HUDEP-2 (cell line): Measurements from ENCODE around the gene SUGCT.
"Not testable (repeated sequence)": the region's sequence is repeated elsewhere in the genome, so short reads cannot be mapped to it uniquely, and the experiment has no call there.

Experiments
- DNase-seq, 76 experiments: peaks; one replicate each; lab custom pipeline; 2025; ENCODE audit not compliant: unreplicated experiment in 76 of 76; lab: John Stamatoyannopoulos, UW

SUGCT gene

DNA sequence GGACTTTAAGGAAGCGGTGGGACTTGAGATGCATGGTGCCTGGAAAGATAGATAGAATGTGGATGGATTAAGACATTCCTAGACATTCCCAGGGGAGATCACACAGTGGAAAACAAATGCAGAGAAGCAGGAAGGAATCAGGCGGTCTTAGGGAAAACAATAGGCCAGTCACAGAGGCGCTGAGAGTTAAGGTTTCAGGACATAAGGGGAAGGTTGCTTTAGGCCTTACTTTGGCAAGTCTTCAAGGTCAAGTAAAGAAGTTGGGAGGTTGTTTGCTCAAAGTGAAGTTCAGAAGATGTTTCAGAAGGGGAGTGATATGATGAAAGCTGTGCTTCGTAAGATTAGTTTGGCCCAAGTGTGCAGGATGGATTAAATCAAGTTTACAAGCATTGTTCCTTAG is 109.4 kb downstream of the SUGCT start:
- DNase-seq, result no peak

DNA sequence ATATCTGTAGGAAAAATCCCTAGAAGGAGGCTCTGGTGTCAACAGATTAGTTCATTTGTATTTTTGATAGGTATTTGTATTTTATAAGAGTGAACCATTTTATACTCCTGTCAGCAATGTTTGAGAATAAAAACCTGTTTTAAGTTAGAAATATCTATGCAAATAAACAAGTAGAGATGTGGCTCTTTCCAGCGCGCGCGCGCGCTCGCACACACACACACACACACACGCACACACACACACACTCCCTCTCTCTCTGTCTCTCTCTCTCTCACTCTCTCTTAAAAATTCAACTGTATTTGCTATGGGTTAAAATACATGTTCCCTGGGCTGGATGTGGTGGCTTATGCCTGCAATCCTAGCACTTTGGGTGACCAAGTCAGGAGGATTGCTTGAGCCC is 113.9 kb downstream of the SUGCT start:
- DNase-seq, result no peak

DNA sequence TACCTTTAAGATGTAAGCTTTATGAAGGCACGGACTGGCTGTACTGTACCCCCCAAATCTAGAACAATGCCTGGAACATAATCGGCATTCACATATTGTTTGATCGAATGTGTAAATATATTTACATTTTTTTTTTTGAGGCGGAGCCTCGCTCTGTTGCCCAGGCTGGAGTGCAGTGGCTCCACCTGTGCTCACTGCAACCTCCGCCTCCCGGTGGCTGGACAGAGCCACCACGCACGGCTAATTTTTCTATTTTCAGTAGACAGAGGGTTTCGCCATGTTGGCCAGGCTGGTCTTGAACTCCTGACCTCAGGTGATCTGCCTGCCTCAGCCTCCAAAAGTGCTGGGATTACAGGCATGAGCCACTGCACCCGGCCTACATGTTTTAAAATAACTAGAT is 118.6 kb downstream of the SUGCT start:
- DNase-seq, result not testable (repeated sequence)

DNA sequence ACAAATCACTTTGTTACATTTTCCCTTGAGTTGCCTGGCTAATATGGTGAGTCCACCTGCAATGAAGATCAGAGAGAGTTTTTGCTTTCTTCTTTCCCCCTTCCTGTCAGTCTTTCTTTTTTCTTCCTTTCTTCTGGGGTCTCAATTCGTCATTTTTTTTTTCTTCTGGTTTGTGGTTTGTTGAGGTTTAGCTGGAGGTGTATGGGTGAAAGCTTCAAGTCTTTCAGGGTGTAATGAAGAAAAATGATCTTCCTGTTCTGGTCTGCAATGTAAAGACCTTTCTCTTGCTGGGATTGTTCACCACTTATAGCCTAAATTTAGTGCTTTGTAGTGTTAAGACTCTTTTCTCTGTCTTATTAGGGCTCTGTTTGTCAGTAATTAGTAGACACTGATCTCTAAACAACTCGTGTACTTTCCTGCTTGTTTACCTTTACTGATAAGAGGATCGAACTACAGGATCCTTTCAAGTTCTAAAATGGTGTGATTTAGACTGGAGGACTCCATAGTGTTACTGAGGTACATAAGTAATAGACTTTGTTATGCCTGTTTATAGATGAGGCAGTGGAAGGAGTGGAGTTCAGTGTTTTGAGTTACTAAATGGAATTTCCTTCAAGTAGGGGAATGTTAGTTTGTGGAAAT is 129.1 kb downstream of the SUGCT start:
- DNase-seq, result no peak

DNA sequence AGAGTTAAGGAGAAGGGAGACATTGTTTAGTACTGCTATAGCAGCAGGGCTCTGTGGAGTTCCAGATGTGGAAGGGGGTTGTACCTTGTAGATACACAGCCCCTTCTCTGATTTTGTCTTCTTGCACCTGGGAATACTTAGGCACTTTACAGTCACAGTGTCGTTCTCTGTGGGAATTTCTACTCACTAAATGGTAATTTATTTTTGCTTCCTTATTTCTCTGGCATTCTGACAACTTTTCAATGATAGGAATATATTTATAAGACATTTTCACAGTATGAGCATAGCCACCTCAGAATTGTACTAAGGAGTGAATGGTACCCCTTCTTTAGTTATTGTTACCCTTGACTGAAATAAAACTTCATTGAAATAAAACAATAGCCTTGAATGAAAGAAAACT is 132.8 kb downstream of the SUGCT start:
- no peak for DNase-seq

GRCh38 chr7:40268810-40269209 is 134.0 kb downstream of the SUGCT start:
- DNase-seq, result not testable (repeated sequence)

DNA sequence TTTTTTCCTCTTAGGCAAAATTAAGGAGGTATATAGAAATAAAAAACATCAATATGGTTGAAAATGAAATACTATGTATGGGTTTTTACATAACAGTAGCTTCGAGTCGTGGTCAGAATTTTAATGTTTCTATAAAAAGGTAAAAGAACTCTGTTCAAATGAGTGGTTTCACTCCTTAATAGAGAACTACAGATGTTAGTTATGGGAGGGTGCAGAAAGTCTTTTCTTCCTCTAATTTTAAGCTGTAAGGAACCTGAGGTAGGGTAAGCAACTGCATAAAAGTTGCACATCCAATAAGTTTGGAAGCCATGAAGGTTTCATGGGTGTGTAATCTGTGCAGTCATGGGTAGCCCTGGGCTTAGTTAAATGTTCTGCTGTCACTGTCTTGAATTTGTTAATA is 141.3 kb downstream of the SUGCT start:
- DNase-seq, result no peak

GRCh38 chr7:40279991-40280390 is 145.2 kb downstream of the SUGCT start:
- no peak for DNase-seq

GRCh38 chr7:40282858-40283257 is 148.1 kb downstream of the SUGCT start:
- DNase-seq, result no peak

- DNase-seq, result no peak
Measured at GRCh38 chr7:40283391-40283790, 148.6 kb downstream of the SUGCT start.

GRCh38 chr7:40288827-40289226 is 154.0 kb downstream of the SUGCT start:
- no peak for DNase-seq

GRCh38 chr7:40297741-40298311 is 163.0 kb downstream of the SUGCT start:
- no peak for DNase-seq

DNA sequence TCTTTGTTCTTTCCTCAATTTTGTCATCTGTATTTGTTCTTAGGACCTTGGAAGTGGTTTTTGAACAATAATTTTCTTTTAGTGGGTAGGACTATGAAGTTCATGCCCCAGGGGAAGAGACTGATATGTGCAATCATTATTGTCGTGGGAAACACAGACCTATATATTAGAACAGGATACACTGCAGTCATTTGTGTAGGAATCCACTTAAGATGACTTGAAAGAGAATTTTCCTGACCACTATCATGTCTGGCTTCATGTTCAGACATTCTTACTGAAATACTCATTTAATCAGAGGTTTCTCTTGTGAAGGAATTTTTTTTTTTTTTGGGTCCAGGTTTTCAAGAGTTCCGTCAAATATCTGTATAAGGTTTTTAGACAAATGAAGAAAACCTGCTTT is 163.6 kb downstream of the SUGCT start:
- DNase-seq, result no peak

DNA sequence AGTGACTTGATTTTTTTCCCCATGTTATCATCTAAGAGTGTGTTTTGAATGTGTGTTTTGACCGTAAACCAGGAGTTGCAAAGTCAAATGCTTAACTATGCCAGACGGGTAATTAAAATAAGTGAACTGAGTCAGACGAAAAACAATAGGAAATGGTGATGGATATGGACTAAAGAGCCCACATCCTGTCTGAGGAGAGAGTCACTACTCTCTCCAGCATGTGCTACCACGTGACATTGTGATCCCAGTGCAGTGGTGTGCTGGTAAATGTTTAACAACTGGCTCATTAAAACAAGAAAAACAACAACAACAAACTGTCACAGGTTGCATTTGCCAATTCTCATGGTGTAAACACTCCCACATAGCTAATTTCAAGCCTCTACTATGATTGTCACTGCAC is 164.3 kb downstream of the SUGCT start:
- no peak for DNase-seq

DNA sequence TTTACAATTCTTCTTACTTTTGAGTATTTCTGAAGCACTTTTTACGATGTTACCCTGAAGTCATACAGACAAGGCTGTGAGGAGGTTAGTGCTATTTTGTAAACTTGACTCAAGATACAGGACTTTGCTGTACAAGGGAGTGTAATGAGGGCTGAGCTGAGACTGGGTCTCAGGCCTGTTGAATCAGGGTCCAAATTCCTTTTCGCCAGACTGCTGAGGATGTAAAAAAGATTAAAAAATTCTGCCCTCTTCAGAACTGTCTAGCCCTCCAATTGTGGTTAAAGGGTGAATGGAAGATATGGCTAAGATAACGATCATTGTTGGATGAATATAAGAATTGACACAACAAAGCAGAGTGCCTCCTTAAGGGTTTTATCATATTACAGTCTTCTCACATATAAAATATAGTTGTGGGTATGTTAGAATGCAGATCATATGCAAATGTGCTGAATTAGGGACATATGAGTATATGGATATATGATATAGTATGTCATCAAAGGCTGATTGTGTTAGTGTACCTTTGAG is 165.4 kb downstream of the SUGCT start:
- DNase-seq, result no peak

- no peak for DNase-seq
Measured at GRCh38 chr7:40301486-40302068, 166.8 kb downstream of the SUGCT start.

DNA sequence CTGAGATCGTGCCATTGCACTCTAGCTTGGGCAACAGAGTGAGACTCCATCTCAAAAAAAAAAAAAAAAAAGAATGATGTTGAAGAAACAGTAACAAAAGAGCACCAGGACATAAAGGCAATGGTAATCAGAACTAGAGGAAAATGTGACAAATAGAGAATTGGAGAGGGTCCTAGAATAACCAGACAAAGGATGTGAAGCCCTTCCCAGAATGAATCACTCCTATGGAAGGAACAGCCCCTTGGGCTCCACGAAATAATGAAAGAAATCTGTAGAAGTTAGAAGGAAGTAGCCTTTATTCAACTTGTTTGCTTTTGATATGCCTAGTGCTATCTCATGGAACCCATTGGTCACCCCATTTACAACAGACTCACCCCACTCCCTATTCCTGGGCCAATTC is 169.2 kb downstream of the SUGCT start:
- no peak for DNase-seq

DNA sequence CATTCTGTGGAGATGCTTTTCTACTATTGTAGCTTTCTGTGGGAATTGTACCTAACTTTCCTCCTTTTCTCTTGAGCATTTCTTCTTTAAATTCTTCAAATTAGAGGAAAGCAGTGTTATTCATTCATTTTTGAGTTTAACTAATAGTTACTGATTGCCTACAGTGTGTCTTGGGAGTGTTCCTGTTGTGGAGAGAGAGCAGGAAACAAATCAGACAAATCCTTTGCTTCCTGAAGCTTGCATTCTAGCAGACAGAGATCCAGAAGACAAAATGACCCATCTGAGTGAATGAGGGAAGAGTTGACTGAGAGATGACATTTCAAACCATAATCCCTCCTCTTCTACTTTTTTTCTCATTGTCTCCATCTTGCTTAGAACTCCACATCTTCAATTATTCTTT is 170.4 kb downstream of the SUGCT start:
- no peak for DNase-seq

DNA sequence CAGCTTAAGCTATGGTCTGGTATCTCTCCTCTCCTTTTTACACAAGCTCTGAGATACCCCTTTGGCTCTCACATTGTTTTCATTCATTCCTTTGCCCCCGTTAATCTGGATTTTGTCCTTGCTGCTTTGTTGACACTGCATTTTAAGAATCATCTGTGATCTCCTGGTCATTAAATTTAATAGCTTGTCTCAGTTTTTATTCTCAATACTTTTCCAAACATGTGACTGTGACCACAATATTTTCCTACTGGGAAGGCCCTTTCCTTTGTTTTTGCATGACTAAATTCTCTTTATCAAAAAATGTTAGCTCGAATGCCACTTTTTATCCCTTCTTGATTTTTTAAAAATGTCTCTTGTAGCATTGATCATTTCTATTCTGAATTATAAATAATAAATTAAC is 171.2 kb downstream of the SUGCT start:
- no peak for DNase-seq

DNA sequence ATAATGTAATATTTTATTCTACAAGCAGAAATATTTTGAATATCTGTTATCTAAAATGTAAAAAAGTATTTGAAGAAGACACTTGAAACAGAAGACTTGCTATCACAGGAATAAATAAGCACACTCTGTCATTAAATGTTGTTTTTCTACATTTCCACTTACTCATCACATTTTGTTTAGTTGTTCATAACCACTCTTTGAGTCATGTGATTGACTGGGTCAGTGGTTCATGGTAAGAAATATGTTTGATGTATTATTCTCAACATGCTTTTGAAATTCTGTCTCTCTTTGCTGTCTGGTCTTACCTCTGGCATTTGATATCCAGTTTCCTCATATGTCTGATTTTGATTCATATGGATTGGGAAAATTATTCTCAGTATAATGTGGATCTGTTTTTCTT is 171.8 kb downstream of the SUGCT start:
- DNase-seq, result no peak

GRCh38 chr7:40310258-40310657 is 175.5 kb downstream of the SUGCT start:
- DNase-seq, result no peak

DNA sequence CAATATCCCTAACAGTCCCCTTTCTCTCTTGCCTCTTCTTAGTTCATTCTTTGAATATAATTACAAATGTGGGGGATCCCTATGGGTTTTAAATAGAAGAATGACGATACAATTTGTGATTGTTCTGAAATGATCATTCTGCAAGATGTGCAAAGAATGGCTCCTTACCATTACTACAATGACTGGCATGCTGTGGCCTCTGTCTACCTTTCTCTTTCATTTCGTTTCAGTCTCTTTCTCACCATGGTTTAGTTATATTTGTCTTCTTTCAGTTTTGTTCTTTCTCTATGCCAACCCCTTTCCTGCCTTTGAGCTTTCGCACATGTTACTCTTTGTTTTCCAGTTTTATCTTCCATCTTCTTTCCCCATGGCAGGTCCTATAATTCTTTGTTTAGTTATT is 176.5 kb downstream of the SUGCT start:
- no peak for DNase-seq
